Measurements from ENCODE around the gene LMAN1L. TPM values are rescaled to one million over a fixed set of nuclear protein-coding genes. Genes with fewer than 3 reads are reported as not detected.

LMAN1L gene
- total RNA-seq, 1 donor from 2014 or later: 2.2 TPM

- no peaks in the 10 kb centered on the region for H3K9me3 Mint-ChIP-seq
- ChIA-PET CTCF (interaction anchor here (0.6 to 26.2 kb wide), 6 partner anchors 16 to 158 kb away, joined by 3 to 1146 read pairs (median 6); partner anchors contain the start of gene CSK), POLR2A (interaction anchor here (0.7 to 32.5 kb wide), 8 partner anchors 0 to 331 kb away, joined by 3 to 2569 read pairs (median 4); partner anchors contain the start of genes CLK3, CSK and UBL7)
- peak overlapping the region; percentile 99 for H3K27ac Mint-ChIP-seq
- peak overlapping the region; percentile 71 for H3K4me3 Mint-ChIP-seq
- no peak for TF ChIP-seq CTCF (IDR thresholded peaks at IDR 0.05)
- ATAC-seq (ENCODE audit: low read depth) (no peak), DNase-seq (no peak)
- intact Hi-C loops (cut with micrococcal nuclease): loop anchor here (1.0 kb wide), 1 partner anchor 21 kb away; no protein-coding TSS in a partner anchor
- no peaks in the 10 kb centered on the region for H3K27me3 Mint-ChIP-seq
- peaks cover 96% of the 10 kb centered on the region for H3K4me1 Mint-ChIP-seq
- peaks cover 67% of the 10 kb centered on the region for H3K36me3 Mint-ChIP-seq (ENCODE audit: low read depth)
Measured at GRCh38 chr15:74792227-74793016, 20.2 kb upstream of the LMAN1L start.

GRCh38 chr15:74793135-74794028 is 19.3 kb upstream of the LMAN1L start:
- Mint-ChIP-seq H3K27ac (peak overlapping the region; percentile 99), H3K4me3 (peak overlapping the region; percentile 70), H3K36me3 (ENCODE audit: low read depth) (peaks cover 68% of the 10 kb centered on the region), H3K27me3 (no peaks in the 10 kb centered on the region), H3K9me3 (no peaks in the 10 kb centered on the region), H3K4me1 (peaks cover 96% of the 10 kb centered on the region)
- ATAC-seq (ENCODE audit: low read depth) (no peak), DNase-seq (no peak)
- no peak for TF ChIP-seq CTCF (IDR thresholded peaks at IDR 0.05)
- intact Hi-C loops (cut with micrococcal nuclease): loop anchor here (1.0 kb wide), 1 partner anchor 22 kb away; no protein-coding TSS in a partner anchor
- ChIA-PET POLR2A (interaction anchor here (0.6 to 32.5 kb wide), 10 partner anchors 10 to 702 kb away, joined by 3 to 2569 read pairs (median 4); partner anchors contain the start of genes CLK3, COX5A, CSK and UBL7), CTCF (interaction anchor here (0.6 to 26.2 kb wide), 7 partner anchors 9 to 159 kb away, joined by 3 to 1146 read pairs (median 4); partner anchors contain the start of gene CSK)

- H3K4me3 Mint-ChIP-seq: peak overlapping the region; percentile 64
- H3K27me3 Mint-ChIP-seq: no peaks in the 10 kb centered on the region
- H3K36me3 Mint-ChIP-seq (ENCODE audit: low read depth): peaks cover 72% of the 10 kb centered on the region
- ChIA-PET CTCF (interaction anchor here (0.9 to 26.2 kb wide), 4 partner anchors 8 to 160 kb away, joined by 3 to 1146 read pairs (median 6); partner anchors contain the start of gene CSK), POLR2A (interaction anchor here (0.6 to 32.5 kb wide), 8 partner anchors 9 to 412 kb away, joined by 3 to 2569 read pairs (median 4); partner anchors contain the start of genes COX5A, CSK and ULK3)
- no peak for TF ChIP-seq CTCF (IDR thresholded peaks at IDR 0.05)
- DNase-seq: no peak
- no peaks in the 10 kb centered on the region for H3K9me3 Mint-ChIP-seq
- H3K27ac Mint-ChIP-seq: peak overlapping the region; percentile 88
- ATAC-seq (ENCODE audit: low read depth): no peak
- intact Hi-C loops (cut with micrococcal nuclease): no loop called here
- peaks cover 96% of the 10 kb centered on the region for H3K4me1 Mint-ChIP-seq
Measured at GRCh38 chr15:74794248-74794969, 18.2 kb upstream of the LMAN1L start.

- ATAC-seq (ENCODE audit: low read depth) (no peak), DNase-seq (no peak)
- peak overlapping the region; percentile 88 for H3K27ac Mint-ChIP-seq
- H3K36me3 Mint-ChIP-seq (ENCODE audit: low read depth): peaks cover 72% of the 10 kb centered on the region
- no peaks in the 10 kb centered on the region for H3K9me3 Mint-ChIP-seq
- TF ChIP-seq CTCF (IDR thresholded peaks at IDR 0.05): no peak
- intact Hi-C loops (cut with micrococcal nuclease): no loop called here
- no peaks in the 10 kb centered on the region for H3K27me3 Mint-ChIP-seq
- ChIA-PET POLR2A (interaction anchor here (0.7 to 32.5 kb wide), 5 partner anchors 12 to 413 kb away, joined by 3 to 2569 read pairs (median 4); partner anchors contain the start of genes CSK and ULK3), CTCF (interaction anchor here (26.2 kb wide), 1 partner anchor 18 kb away, joined by 1146 read pairs; the partner anchor contains the start of gene CSK)
- H3K4me1 Mint-ChIP-seq: peaks cover 96% of the 10 kb centered on the region
- peak overlapping the region; percentile 64 for H3K4me3 Mint-ChIP-seq
Measured at GRCh38 chr15:74794970-74795349, 17.7 kb upstream of the LMAN1L start.

Data from activated B cell treated with CpG ODN at 0.5 μM for 24 hours (primary cell).